ENCODE results near the gene CRYBB3. TPM values are rescaled to one million over a fixed set of nuclear protein-coding genes. Genes with fewer than 3 reads are reported as not detected.
"Not testable (repeated sequence)": the region's sequence is repeated elsewhere in the genome, so short reads cannot be mapped to it uniquely, and the experiment has no call there.

CRYBB3 gene
- total and polyA plus RNA-seq, 8 donors = 0.18 to 0.60 (median 0.38) TPM; not detected in 1

DNA sequence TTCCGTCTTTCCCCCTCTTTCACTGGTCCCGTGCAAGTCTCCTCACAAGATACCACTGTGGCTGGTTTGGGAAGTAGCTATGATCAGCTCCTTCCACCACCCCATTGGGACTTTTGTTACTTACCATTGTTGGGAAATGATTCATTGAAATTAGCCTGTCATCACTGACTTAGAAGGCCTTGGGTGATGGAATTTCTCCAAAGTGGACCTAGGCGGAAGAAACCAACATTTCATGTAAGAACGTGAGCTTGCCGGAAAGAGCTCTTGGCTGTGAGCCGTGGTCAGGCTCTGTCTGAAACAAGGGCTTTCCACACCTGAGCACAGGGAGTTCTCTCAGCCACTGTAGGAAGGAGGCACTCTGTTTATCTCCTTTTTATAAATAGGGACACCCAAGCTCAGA, 23.5 kb upstream of the CRYBB3 start:
- H3K36me3 ChIP-seq = peaks cover 0 to 57% of the 10 kb centered on the region in 2 donors
- intact Hi-C loops (cut with DNase I) = no loop called here

DNA sequence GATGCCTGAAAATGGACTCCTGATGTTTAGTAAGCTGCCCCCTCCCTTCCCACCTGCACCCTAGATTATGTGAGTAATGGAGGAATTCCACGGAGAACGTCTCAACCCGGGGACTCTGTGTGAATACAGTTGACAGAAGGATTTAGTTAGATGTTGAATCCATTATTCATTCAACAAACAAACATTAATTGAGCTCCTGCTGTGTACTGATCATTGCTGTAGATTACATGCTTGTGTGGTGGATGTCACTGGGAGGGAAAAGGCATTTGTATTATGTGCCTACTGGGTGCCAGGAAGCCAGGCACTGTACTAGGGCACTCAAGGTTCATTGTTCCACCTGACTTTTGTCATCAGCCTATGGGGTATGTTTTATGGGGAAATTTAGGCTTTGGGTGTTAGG, 22.9 kb upstream of the CRYBB3 start:
- intact Hi-C loops (cut with DNase I) = no loop called here
- Histone ChIP-seq H3K9me3 (peaks cover 0 to 8% of the 10 kb centered on the region in 2 donors), H3K27ac (no peak overlapping the region), H3K4me1 (no peaks in the 10 kb centered on the region), H3K27me3 (no peaks in the 10 kb centered on the region), H3K36me3 (peaks cover 0 to 57% of the 10 kb centered on the region in 2 donors), H3K4me3 (no peak overlapping the region)
- ATAC-seq = no peak
- TF ChIP-seq, protein P1, sequence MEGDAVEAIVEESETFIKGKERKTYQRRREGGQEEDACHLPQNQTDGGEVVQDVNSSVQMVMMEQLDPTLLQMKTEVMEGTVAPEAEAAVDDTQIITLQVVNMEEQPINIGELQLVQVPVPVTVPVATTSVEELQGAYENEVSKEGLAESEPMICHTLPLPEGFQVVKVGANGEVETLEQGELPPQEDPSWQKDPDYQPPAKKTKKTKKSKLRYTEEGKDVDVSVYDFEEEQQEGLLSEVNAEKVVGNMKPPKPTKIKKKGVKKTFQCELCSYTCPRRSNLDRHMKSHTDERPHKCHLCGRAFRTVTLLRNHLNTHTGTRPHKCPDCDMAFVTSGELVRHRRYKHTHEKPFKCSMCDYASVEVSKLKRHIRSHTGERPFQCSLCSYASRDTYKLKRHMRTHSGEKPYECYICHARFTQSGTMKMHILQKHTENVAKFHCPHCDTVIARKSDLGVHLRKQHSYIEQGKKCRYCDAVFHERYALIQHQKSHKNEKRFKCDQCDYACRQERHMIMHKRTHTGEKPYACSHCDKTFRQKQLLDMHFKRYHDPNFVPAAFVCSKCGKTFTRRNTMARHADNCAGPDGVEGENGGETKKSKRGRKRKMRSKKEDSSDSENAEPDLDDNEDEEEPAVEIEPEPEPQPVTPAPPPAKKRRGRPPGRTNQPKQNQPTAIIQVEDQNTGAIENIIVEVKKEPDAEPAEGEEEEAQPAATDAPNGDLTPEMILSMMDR (IDR thresholded peaks at IDR 0.05) = no peak
- DNase-seq = no peak

More for the DNA sequence above, 23.5 kb upstream of the CRYBB3 start:
- H3K4me3 ChIP-seq = no peak overlapping the region
- peaks cover 0 to 8% of the 10 kb centered on the region in 2 donors for H3K9me3 ChIP-seq
- no peaks in the 10 kb centered on the region for H3K4me1 ChIP-seq
- ATAC-seq = no peak
- TF ChIP-seq, protein P1 (IDR thresholded peaks at IDR 0.05) = no peak
- no peak for DNase-seq
- H3K27me3 ChIP-seq = no peaks in the 10 kb centered on the region
- no peak overlapping the region for H3K27ac ChIP-seq

DNA sequence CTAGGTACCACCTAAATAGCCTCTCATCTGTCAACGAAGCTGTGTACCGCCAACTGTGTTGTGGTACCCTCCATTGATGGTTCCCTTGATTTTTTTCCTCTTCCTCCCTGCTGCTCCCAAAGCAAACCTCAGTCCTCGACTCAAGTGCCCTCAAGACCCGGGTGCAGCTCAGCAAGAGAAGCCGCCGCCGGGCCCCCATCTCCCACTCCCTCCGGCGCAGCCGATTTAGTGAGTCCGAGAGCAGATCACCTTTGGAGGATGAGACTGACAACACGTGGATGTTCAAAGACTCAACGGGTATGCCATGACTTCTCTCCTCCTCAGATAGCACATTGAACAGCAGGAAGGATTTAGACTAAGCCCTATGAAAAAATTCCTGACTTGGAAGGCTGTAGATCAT, 22.4 kb upstream of the CRYBB3 start:
- Histone ChIP-seq H3K27me3 (no peaks in the 10 kb centered on the region), H3K4me3 (no peak overlapping the region), H3K27ac (no peak overlapping the region), H3K36me3 (peaks cover 0 to 60% of the 10 kb centered on the region in 2 donors), H3K4me1 (no peaks in the 10 kb centered on the region), H3K9me3 (peaks cover 0 to 8% of the 10 kb centered on the region in 2 donors)
- TF ChIP-seq, protein P1 (IDR thresholded peaks at IDR 0.05) = no peak
- ATAC-seq (no peak), DNase-seq (no peak)
- intact Hi-C loops (cut with DNase I) = no loop called here

DNA sequence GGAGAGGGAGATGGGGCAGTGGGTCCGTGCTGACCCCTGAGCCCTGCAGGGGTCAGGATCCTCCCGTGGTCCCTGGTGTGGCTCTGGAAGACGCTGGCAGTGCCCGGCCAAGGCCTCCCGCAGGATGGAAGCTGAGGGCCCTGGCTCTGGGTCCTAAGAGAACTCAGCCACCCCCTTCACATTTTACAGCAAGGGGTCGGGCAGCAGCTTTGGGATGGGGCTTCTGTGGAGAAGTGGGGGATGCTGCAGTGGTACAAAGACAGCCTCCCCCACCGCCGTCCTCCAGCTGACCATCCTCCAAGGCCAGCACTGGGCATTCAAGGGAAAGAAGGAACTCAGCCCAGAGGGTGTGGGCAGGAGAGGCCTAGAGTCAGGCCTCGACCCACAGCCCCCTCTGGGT, 21.8 kb upstream of the CRYBB3 start:
- H3K9me3 ChIP-seq = peaks cover 0 to 8% of the 10 kb centered on the region in 2 donors
- DNase-seq = peak in 1 of 4 donors; percentile 11
- H3K27me3 ChIP-seq = no peaks in the 10 kb centered on the region
- H3K36me3 ChIP-seq = peaks cover 0 to 60% of the 10 kb centered on the region in 2 donors
- no peak overlapping the region for H3K4me3 ChIP-seq
- H3K27ac ChIP-seq = no peak overlapping the region
- TF ChIP-seq, protein P1 (IDR thresholded peaks at IDR 0.05) = no peak
- ATAC-seq = no peak
- H3K4me1 ChIP-seq = peaks cover 0 to 5% of the 10 kb centered on the region in 2 donors
- intact Hi-C loops (cut with DNase I) = no loop called here

DNA sequence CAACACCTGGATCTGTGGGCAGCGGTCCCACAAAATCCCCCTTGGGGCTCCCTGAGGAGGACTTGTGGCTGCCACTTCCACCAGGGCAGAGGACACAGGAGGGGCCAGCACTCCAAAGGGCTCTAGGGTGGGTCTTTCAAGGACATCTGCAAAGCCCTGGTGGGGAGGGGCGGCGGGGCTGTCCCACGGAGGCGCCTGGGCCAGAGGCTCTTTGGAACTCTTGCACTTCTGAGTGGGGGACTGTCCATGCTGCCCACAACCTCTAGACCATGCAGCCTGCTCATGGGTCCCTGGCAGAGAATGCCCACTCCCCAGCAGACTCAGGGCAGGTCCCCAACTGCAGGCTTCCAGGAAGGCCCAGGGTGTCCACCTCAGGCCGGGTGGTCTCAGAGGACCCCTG, 21.3 kb upstream of the CRYBB3 start:
- H3K4me1 ChIP-seq; H3K27me3 ChIP-seq; H3K4me3 ChIP-seq; H3K9me3 ChIP-seq; H3K27ac ChIP-seq; intact Hi-C loops (cut with DNase I): not testable (repeated sequence)
- H3K36me3 ChIP-seq = peaks cover 0 to 60% of the 10 kb centered on the region in 2 donors
- DNase-seq (peak in 1 of 4 donors; percentile 33), ATAC-seq (peak; percentile 21)

DNA sequence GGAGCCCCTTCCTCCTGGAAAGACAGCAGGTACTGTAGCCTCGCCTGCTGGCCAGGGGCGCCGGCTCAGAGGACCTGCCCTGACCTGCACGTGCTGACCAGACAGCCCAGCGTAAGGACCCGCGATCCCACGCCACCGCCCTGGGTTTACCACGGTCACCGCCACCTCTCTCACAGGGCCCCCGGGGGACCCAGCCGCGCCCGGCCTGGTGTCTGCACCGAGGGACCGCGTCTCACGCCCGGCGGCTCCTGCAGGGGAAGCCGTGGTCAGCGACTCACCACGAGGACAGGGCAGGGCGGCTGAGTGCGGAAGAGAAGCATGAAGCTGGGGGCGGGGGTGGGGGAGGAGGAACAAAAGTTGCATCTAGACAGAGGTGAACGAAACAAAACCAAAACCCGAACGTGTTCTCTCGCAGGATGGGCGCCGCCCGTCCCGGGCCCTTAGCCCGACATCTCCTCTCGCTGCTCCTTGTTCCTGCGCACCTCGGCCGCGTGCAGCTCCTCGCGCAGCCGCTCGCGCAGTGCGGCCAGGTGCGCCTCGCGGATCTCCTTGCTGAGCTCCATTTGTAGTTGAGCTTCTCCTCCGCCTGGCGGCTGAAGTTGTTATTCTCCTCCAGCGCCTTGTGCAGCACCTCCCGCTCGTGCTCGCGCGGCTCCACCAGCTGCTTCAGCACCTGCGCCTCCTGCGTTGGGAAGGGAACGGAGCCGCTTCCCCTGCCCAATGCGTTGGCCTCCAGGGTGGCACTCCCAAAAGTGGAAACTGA, 20.6 kb upstream of the CRYBB3 start:
- H3K4me1 ChIP-seq; H3K9me3 ChIP-seq; H3K27me3 ChIP-seq; DNase-seq; H3K27ac ChIP-seq; intact Hi-C loops (cut with DNase I): not testable (repeated sequence)
- Histone ChIP-seq H3K4me3 (peak overlapping the region in 1 of 2 donors; percentile 23), H3K36me3 (peaks cover 0 to 59% of the 10 kb centered on the region in 2 donors)
- peak; percentile 28 for ATAC-seq
